Breast epithelium (tissue), 4 donors: ENCODE data around the gene ZC3H14. TPM values are rescaled to one million over a fixed set of nuclear protein-coding genes. Genes with fewer than 3 reads are reported as not detected.

ENCODE experiments used
- DNase-seq, 2 donors: peaks; one replicate each; pipeline ENCODE4 v3.0.0-alpha.2; 2019; ENCODE audit warnings: low spot score in 2 of 2
- H3K27ac ChIP-seq, 2 donors: fragments of 200-600 bp; sonication (generic) in 1 of 2; one replicate each; pipeline ENCODE4 v1.5.1; 2016 to 2019; ENCODE audit warnings: mild to moderate bottlenecking in 1 of 2
- H3K27me3 ChIP-seq, 2 donors: fragments of 200-600 bp; sonication (generic) in 1 of 2; one replicate each; pipeline versions ENCODE4 v1.5.1 to v1.6.0; 2017 to 2019; ENCODE audit warnings: control low read depth in 1 of 2, mild to moderate bottlenecking in 1 of 2
- H3K36me3 ChIP-seq: fragments of 200-600 bp; one replicate; pipeline ENCODE4 v1.5.1; 2019
- H3K4me1 ChIP-seq, 2 donors: fragments of 200-600 bp; sonication (generic); one replicate each; pipeline ENCODE4 v1.5.1; 2016 to 2019; ENCODE audit warnings: control low read depth in 1 of 2
- H3K4me3 ChIP-seq, 3 donors: fragments of 200-600 bp; sonication (generic); 1 replicate in 2 of 3; 2 replicates in 1 of 3; pipeline ENCODE4 v1.5.1; 2016 to 2019; ENCODE audit warnings: mild to moderate bottlenecking in 3 of 3, moderate library complexity in 2 of 3
- H3K9me3 ChIP-seq, 2 donors: fragments of 200-600 bp; sonication (generic) in 1 of 2; one replicate each; pipeline ENCODE4 v1.5.1; 2016 to 2019; ENCODE audit warnings: control low read depth in 1 of 2
- POLR2A ChIP-seq: fragments of 450-650 bp; IDR thresholded peaks from one replicate; pipeline ENCODE4 v1.6.1; 2016; ENCODE audit warnings: antibody characterized with exemption, mild to moderate bottlenecking, moderate library complexity
- POLR2AphosphoS5 ChIP-seq, 3 donors: sonication (generic); formaldehyde crosslinking; IDR thresholded peaks; one replicate each; pipeline ENCODE4 v1.6.1; 2017; ENCODE audit warnings: antibody characterized with exemption in 3 of 3
- intact Hi-C: fragments of 100-400 bp; cut with DNase I; formaldehyde crosslinking; loops from one replicate; pipeline ENCODE4 v1.15.1; 2023; ENCODE audit warnings: low total_unique reads
- total RNA-seq, 3 donors: library from RNA; depleted of rRNA; stranded (reverse); fragments of >200 nt; gene quantifications; one replicate each; pipeline ENCODE4 v1.1.0, GENCODE V29; 2016
- TF ChIP-seq, protein P1 (sequence below), 3 donors: fragments of 450-650 bp; IDR thresholded peaks; one replicate each; pipeline ENCODE4 v1.5.1; 2016 to 2017; ENCODE audit warnings: antibody characterized with exemption in 3 of 3, mild to moderate bottlenecking in 3 of 3, moderate library complexity in 3 of 3

Gene ZC3H14
- total RNA-seq, 3 donors from 2014 or later: 75.7 to 102 (median 76.7) TPM

GRCh38 chr14:88563845-88564244 is 1.0 kb downstream of the ZC3H14 start:
- Histone ChIP-seq H3K27ac (no peak overlapping the region), H3K4me1 (no peaks in the 10 kb centered on the region), H3K27me3 (no peaks in the 10 kb centered on the region), H3K9me3 (no peaks in the 10 kb centered on the region), H3K4me3 (peak overlapping the region; percentile 73 to 98 (median 77)), H3K36me3 (no peaks in the 10 kb centered on the region)
- TF ChIP-seq POLR2AphosphoS5 (IDR thresholded peaks at IDR 0.05) (no peak), POLR2A (no peak)
- TF ChIP-seq, protein P1, sequence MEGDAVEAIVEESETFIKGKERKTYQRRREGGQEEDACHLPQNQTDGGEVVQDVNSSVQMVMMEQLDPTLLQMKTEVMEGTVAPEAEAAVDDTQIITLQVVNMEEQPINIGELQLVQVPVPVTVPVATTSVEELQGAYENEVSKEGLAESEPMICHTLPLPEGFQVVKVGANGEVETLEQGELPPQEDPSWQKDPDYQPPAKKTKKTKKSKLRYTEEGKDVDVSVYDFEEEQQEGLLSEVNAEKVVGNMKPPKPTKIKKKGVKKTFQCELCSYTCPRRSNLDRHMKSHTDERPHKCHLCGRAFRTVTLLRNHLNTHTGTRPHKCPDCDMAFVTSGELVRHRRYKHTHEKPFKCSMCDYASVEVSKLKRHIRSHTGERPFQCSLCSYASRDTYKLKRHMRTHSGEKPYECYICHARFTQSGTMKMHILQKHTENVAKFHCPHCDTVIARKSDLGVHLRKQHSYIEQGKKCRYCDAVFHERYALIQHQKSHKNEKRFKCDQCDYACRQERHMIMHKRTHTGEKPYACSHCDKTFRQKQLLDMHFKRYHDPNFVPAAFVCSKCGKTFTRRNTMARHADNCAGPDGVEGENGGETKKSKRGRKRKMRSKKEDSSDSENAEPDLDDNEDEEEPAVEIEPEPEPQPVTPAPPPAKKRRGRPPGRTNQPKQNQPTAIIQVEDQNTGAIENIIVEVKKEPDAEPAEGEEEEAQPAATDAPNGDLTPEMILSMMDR (IDR thresholded peaks at IDR 0.05): no peak
- intact Hi-C loops: no loop called here
- DNase-seq: no peak

DNA sequence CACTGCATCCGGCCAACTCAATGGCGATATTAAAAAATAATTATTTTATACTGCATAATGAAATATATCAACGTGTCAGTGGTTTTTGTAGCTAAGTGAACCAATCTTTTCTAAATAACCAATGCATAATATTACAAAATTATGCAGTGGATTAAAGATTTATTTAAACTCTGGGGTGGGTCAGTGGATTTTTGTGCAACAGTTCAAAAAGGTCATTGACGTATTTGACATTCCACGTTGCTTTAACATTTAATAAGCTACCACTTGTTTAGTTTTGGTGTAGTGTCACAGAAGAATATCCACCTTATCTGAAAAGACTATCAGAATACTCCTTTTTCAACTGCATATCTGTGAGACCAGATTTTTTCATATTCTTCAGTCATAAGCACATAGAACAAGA is 2.6 kb downstream of the ZC3H14 start:
- no peak overlapping the region for H3K4me3 ChIP-seq
- no peak overlapping the region for H3K27ac ChIP-seq
- H3K27me3 ChIP-seq: no peaks in the 10 kb centered on the region
- no peak for TF ChIP-seq POLR2AphosphoS5 (IDR thresholded peaks at IDR 0.05)
- no peak for TF ChIP-seq POLR2A
- TF ChIP-seq, protein P1 (IDR thresholded peaks at IDR 0.05): no peak
- no peaks in the 10 kb centered on the region for H3K9me3 ChIP-seq
- no peaks in the 10 kb centered on the region for H3K4me1 ChIP-seq
- DNase-seq: no peak
- intact Hi-C loops: no loop called here
- no peaks in the 10 kb centered on the region for H3K36me3 ChIP-seq

GRCh38 chr14:88568196-88568595 is 5.4 kb downstream of the ZC3H14 start:
- intact Hi-C loops: no loop called here
- TF ChIP-seq POLR2A: no peak
- no peak for TF ChIP-seq POLR2AphosphoS5 (IDR thresholded peaks at IDR 0.05)
- H3K36me3 ChIP-seq: no peaks in the 10 kb centered on the region
- no peaks in the 10 kb centered on the region for H3K4me1 ChIP-seq
- H3K27me3 ChIP-seq: no peaks in the 10 kb centered on the region
- DNase-seq: no peak
- no peak overlapping the region for H3K27ac ChIP-seq
- no peaks in the 10 kb centered on the region for H3K9me3 ChIP-seq
- no peak overlapping the region for H3K4me3 ChIP-seq

DNA sequence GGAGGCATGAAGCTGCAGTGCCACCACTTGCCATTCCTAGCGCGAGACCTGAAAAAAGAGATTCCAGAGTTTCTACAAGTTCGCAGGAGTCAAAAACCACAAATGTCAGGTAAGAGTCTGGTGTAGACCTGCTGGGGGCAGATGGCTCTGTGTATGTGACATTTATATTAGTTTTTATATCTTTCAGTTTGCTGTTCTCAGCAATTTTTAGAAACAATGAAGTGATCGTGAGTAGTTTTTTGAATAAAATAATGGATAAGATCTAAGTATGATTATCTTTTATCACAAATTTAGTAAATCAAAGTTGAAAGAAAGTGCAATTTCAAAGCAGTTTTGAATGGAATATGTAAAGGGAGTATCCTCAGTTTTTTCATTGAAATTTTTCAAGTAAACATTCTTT is 9.3 kb downstream of the ZC3H14 start:
- Histone ChIP-seq H3K9me3 (no peaks in the 10 kb centered on the region), H3K27me3 (no peaks in the 10 kb centered on the region), H3K4me3 (no peak overlapping the region), H3K4me1 (no peaks in the 10 kb centered on the region), H3K36me3 (peaks cover 9% of the 10 kb centered on the region), H3K27ac (no peak overlapping the region)
- DNase-seq: no peak
- intact Hi-C loops: no loop called here
- TF ChIP-seq POLR2AphosphoS5 (IDR thresholded peaks at IDR 0.05) (no peak), POLR2A (no peak)
- TF ChIP-seq, protein P1 (IDR thresholded peaks at IDR 0.05): no peak

DNA sequence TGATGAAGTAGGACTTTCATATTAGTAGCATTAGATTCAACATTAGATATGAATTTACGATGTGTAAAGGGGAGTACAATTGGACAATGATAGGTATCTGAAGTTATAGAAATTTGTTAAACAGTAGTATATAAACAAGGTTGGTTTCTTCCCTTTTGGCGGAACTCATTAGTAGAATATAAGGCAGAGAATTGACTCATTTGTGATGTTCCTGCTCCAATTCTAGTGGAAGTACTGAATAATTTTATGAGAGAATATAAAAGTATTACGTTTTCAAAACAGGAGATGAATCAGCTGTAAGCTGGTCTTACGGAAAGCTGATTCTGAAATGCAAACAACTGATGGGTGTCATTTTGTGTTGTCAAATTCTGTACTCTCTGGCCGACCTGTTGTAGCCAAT is 13.4 kb downstream of the ZC3H14 start:
- intact Hi-C loops: no loop called here
- Histone ChIP-seq H3K36me3 (peaks cover 18% of the 10 kb centered on the region), H3K27me3 (no peaks in the 10 kb centered on the region), H3K9me3 (no peaks in the 10 kb centered on the region), H3K4me3 (no peak overlapping the region), H3K4me1 (no peaks in the 10 kb centered on the region), H3K27ac (no peak overlapping the region)
- TF ChIP-seq, protein P1 (IDR thresholded peaks at IDR 0.05): no peak
- TF ChIP-seq POLR2AphosphoS5 (IDR thresholded peaks at IDR 0.05): no peak
- TF ChIP-seq POLR2A: no peak
- no peak for DNase-seq

DNA sequence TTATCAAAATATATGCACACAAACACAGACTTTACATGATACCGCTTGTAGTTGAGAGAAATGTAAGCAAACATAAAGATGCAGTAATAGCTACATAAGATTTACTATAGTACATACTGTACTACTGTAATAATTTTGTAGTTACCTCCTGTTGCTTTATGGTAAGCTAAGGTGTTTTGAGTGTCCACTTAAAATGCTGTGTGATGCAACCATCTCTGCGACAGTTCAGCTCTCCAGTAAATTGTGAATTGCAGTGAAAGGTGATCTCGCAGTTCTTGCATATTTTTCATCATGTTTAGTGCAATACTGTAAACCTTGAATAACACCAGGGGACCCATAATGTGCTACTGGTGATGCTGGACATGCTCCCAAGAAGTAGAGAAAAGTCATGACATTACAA is 21.6 kb downstream of the ZC3H14 start:
- Histone ChIP-seq H3K27ac (no peak overlapping the region), H3K27me3 (no peaks in the 10 kb centered on the region), H3K36me3 (peaks cover 6% of the 10 kb centered on the region), H3K9me3 (no peaks in the 10 kb centered on the region), H3K4me1 (no peaks in the 10 kb centered on the region), H3K4me3 (no peak overlapping the region)
- no peak for TF ChIP-seq POLR2A
- TF ChIP-seq, protein P1 (IDR thresholded peaks at IDR 0.05): no peak
- TF ChIP-seq POLR2AphosphoS5 (IDR thresholded peaks at IDR 0.05): no peak
- DNase-seq: no peak
- intact Hi-C loops: loop anchor here (5.0 kb wide), 1 partner anchor 253 kb away; no protein-coding TSS in a partner anchor
